Panc1 (cell line): ENCODE results near the gene TARBP1. TPM values are rescaled to one million over a fixed set of nuclear protein-coding genes. Genes with fewer than 3 reads are reported as not detected.

Experiments used
- ATAC-seq: fragments of 200-7000 bp; cut with Tn5 transposase; 2 replicates; pipeline ENCODE4 v1.9.1; 2020; ENCODE audit warnings: mild to moderate bottlenecking, moderate library complexity
- BruUV-seq: library from RNA; stranded (reverse); fragments of 400-500 nt; replicated peaks from 2 replicates; lab custom pipeline; 2021; lab: Mats Ljungman, UMichigan
- CTCF ChIA-PET: fragments of 300-600 bp; sonication (Branson Sonifier 250); formaldehyde crosslinking; loops from one replicate; lab custom pipeline; 2022; ENCODE audit warnings: antibody characterized with exemption; lab: Charles Lee
- POLR2A ChIA-PET: fragments of 300-600 bp; sonication (Branson Sonifier 250); formaldehyde crosslinking; loops from one replicate; lab custom pipeline; 2022; ENCODE audit warnings: antibody characterized with exemption; lab: Charles Lee
- DNase-seq: peaks from one replicate; pipeline ENCODE4 v3.0.0-alpha.2; 2010; ENCODE audit warnings: low read depth, low spot score
- H3K27ac ChIP-seq: 2 replicates; pipeline ENCODE4 v1.5.1; 2011; ENCODE audit warnings: mild to moderate bottlenecking, low read length, inconsistent platforms
- H3K27me3 ChIP-seq: fragments of 200-500 bp; sonication (Bioruptor generic); 2 replicates; pipeline ENCODE4 v1.6.0; 2014; ENCODE audit warnings: low read length, inconsistent platforms; ENCODE audit not compliant: control insufficient read depth, insufficient read depth
- H3K36me3 ChIP-seq: fragments of 200-500 bp; sonication (Bioruptor generic); 2 replicates; pipeline ENCODE4 v1.5.1; 2014; ENCODE audit warnings: inconsistent platforms, mild to moderate bottlenecking, low read length, moderate library complexity; ENCODE audit not compliant: control insufficient read depth, insufficient read depth
- H3K4me1 ChIP-seq: 2 replicates; pipeline ENCODE4 v1.5.1; 2011; ENCODE audit warnings: inconsistent platforms, mild to moderate bottlenecking, low read length, moderate library complexity; ENCODE audit not compliant: control insufficient read depth, insufficient read depth
- H3K4me3 ChIP-seq, 2 experiments: 2 replicates each; pipeline ENCODE4 v1.5.1; 2011 to 2012; ENCODE audit warnings: low read depth in 2 of 2, low read length in 2 of 2, mild to moderate bottlenecking in 2 of 2, inconsistent platforms in 1 of 2, moderate library complexity in 1 of 2
- H3K9me3 ChIP-seq: fragments of 200-500 bp; sonication (Bioruptor generic); 2 replicates; pipeline ENCODE4 v1.5.1; 2014; ENCODE audit warnings: low read depth, mild to moderate bottlenecking, inconsistent platforms, low read length, moderate library complexity; ENCODE audit not compliant: control insufficient read depth, insufficient read depth
- CTCF ChIP-seq: fragments of 450-650 bp; IDR thresholded peaks from 2 replicates; pipeline ENCODE4 v1.5.1; 2017; ENCODE audit warnings: mild to moderate bottlenecking
- POLR2AphosphoS5 ChIP-seq: IDR thresholded peaks from 2 replicates; pipeline ENCODE4 v1.6.1; 2012; ENCODE audit warnings: mild to moderate bottlenecking, low read depth, low read length, moderate library complexity
- REST ChIP-seq, 2 experiments: IDR thresholded peaks; 2 replicates each; pipeline ENCODE4 v1.6.1; 2011 to 2012; ENCODE audit warnings: low read depth in 2 of 2, control low read depth in 1 of 2, low read length in 1 of 2, mild to moderate bottlenecking in 1 of 2, moderate library complexity in 1 of 2; ENCODE audit not compliant: insufficient read depth in 1 of 2
- SIN3A ChIP-seq: IDR thresholded peaks from 2 replicates; pipeline ENCODE4 v1.6.1; 2012; ENCODE audit warnings: low read depth, mild to moderate bottlenecking, low read length, moderate library complexity, borderline replicate concordance; ENCODE audit not compliant: insufficient read depth
- TCF7L2 ChIP-seq: IDR thresholded peaks from 2 replicates; pipeline ENCODE4 v1.6.1; 2011; ENCODE audit warnings: mild to moderate bottlenecking, low read depth, low read length, inconsistent platforms
- in situ Hi-C: cut with HindIII; loops from 2 replicates; pipeline ENCODE4 v1.10.0; 2016; ENCODE audit warnings: low sequenced_read_pairs, low pct_unique_long_range_greater_than_20kb
- intact Hi-C: fragments of 100-400 bp; cut with micrococcal nuclease; formaldehyde crosslinking; loops from one replicate; pipeline ENCODE4 v1.10.0; 2022; ENCODE audit not compliant: unreplicated experiment
- total RNA-seq: library from RNA; stranded (reverse); gene quantifications from one replicate; pipeline ENCODE4 v1.2.1, GENCODE V29; 2021; ENCODE audit not compliant: unreplicated experiment

Gene TARBP1
- total RNA-seq, 1 experiment from 2014 or later, result 45.0 TPM

- POLR2A ChIA-PET, result no interaction called here
- DNase-seq (no peak), ATAC-seq (no peak)
- no peaks in the 10 kb centered on the region for H3K4me1 ChIP-seq
- in situ Hi-C loops (no loop called here), intact Hi-C loops (no loop called here)
- H3K9me3 ChIP-seq, result no peaks in the 10 kb centered on the region
- TF ChIP-seq REST (IDR thresholded peaks at IDR 0.05; ENCODE audit: insufficient read depth in 1 of 2, low read depth in 2 of 2, low read length in 1 of 2) (no peak), CTCF (no peak), TCF7L2 (no peak), SIN3A (no peak), POLR2AphosphoS5 (no peak)
- no peak overlapping the region for H3K27ac ChIP-seq
- CTCF ChIA-PET, result no interaction called here
- H3K4me3 ChIP-seq, result no peak overlapping the region
- H3K27me3 ChIP-seq, result no peaks in the 10 kb centered on the region
- peaks cover 20% of the 10 kb centered on the region; the same call in 1 of the 2 replicates for H3K36me3 ChIP-seq
- no TSS peak for BruUV-seq
These were observed 65.5 kb downstream of the TARBP1 start for GRCh38 chr1:234413485-234413884.

GRCh38 chr1:234412830-234413229 is 66.1 kb downstream of the TARBP1 start:
- ChIA-PET POLR2A (no interaction called here), CTCF (no interaction called here)
- intact Hi-C loops, result no loop called here
- H3K9me3 ChIP-seq, result no peaks in the 10 kb centered on the region
- H3K27me3 ChIP-seq, result no peaks in the 10 kb centered on the region
- H3K4me1 ChIP-seq, result no peaks in the 10 kb centered on the region
- H3K27ac ChIP-seq, result no peak overlapping the region
- DNase-seq (no peak), ATAC-seq (no peak)
- in situ Hi-C loops, result no loop called here
- no TSS peak for BruUV-seq
- H3K36me3 ChIP-seq, result peaks cover 16% of the 10 kb centered on the region; the same call in 1 of the 2 replicates
- H3K4me3 ChIP-seq, result no peak overlapping the region
- TF ChIP-seq CTCF (no peak), SIN3A (no peak), REST (IDR thresholded peaks at IDR 0.05; ENCODE audit: insufficient read depth in 1 of 2, low read depth in 2 of 2, low read length in 1 of 2) (no peak), TCF7L2 (no peak), POLR2AphosphoS5 (no peak)
